K562 (cell line): ENCODE data around the gene MAP4K4.
"Not testable (repeated sequence)": the region's sequence is repeated elsewhere in the genome, so short reads cannot be mapped to it uniquely, and the experiment has no call there.

ENCODE experiments used
- EP300 ChIP-seq: IDR thresholded peaks from 2 replicates; pipeline ENCODE4 v1.6.1; 2012; ENCODE audit warnings: low read length, improper control_type of control experiment
- POLR2G ChIP-seq: fragments of 200-400 bp; formaldehyde crosslinking; IDR thresholded peaks from 2 replicates; pipeline ENCODE4 v1.6.1; 2017; ENCODE audit warnings: low read depth, mild to moderate bottlenecking, antibody characterized with exemption, low read length, moderate library complexity
- SIRT6 ChIP-seq: IDR thresholded peaks from one replicate; pipeline ENCODE4 v1.6.1; 2012; ENCODE audit warnings: low read depth, mild to moderate bottlenecking, control low read depth, inconsistent platforms, low read length, moderate library complexity
- TBP ChIP-seq: optimal IDR thresholded peaks from 2 replicates; pipeline ENCODE3; 2011; ENCODE audit warnings: low read depth, low read length, improper control_type of control experiment
- ZBTB33 ChIP-seq: sonication (generic); formaldehyde crosslinking; IDR thresholded peaks from 2 replicates; pipeline ENCODE4 v1.8.1; 2023; ENCODE audit warnings: mild to moderate bottlenecking, missing genetic modification reagents
- ZC3H8 ChIP-seq: fragments of 450-650 bp; IDR thresholded peaks from 2 replicates; pipeline ENCODE4 v1.6.1; 2017
- ZNF232 ChIP-seq: sonication (generic); formaldehyde crosslinking; IDR thresholded peaks from 2 replicates; pipeline ENCODE4 v1.8.0; 2022; ENCODE audit warnings: mild to moderate bottlenecking, missing genetic modification reagents
- ZNF785 ChIP-seq: fragments of 250-450 bp; sonication (Bioruptor Pico); IDR thresholded peaks from 2 replicates; pipeline ENCODE4 v1.4.0; 2020; ENCODE audit warnings: mild to moderate bottlenecking
- TF ChIP-seq, protein P1 (sequence below), 3 experiments: IDR thresholded peaks in 2 of 3; conservative IDR thresholded peaks in 1 of 3; 2 replicates each; pipeline ENCODE4 v1.5.1; 2011 to 2012; ENCODE audit warnings: low read length in 3 of 3, mild to moderate bottlenecking in 3 of 3, control low read depth in 2 of 3, improper control_type of control experiment in 1 of 3, inconsistent platforms in 1 of 3, low read depth in 1 of 3, mixed read lengths in 1 of 3, moderate library complexity in 1 of 3; ENCODE audit not compliant: insufficient read depth in 2 of 3

- TF ChIP-seq TBP; ZNF785 (CRISPR knock-in tag); POLR2G; SIRT6; EP300; ZNF232 (CRISPR knock-in tag); ZBTB33 (CRISPR knock-in tag); ZC3H8: not testable (repeated sequence)
- TF ChIP-seq, protein P1, sequence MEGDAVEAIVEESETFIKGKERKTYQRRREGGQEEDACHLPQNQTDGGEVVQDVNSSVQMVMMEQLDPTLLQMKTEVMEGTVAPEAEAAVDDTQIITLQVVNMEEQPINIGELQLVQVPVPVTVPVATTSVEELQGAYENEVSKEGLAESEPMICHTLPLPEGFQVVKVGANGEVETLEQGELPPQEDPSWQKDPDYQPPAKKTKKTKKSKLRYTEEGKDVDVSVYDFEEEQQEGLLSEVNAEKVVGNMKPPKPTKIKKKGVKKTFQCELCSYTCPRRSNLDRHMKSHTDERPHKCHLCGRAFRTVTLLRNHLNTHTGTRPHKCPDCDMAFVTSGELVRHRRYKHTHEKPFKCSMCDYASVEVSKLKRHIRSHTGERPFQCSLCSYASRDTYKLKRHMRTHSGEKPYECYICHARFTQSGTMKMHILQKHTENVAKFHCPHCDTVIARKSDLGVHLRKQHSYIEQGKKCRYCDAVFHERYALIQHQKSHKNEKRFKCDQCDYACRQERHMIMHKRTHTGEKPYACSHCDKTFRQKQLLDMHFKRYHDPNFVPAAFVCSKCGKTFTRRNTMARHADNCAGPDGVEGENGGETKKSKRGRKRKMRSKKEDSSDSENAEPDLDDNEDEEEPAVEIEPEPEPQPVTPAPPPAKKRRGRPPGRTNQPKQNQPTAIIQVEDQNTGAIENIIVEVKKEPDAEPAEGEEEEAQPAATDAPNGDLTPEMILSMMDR (IDR thresholded peaks at IDR 0.05 in 2 of 3, conservative IDR thresholded peaks at IDR 0.05 in 1 of 3; ENCODE audit: insufficient read depth in 2 of 3, low read depth in 1 of 3, low read length in 3 of 3) = not testable (repeated sequence)
These were observed 76.5 kb downstream of the MAP4K4 start for GRCh38 chr2:101773961-101774360.
